ENCODE data around the gene KCTD17.

The KCTD17 gene

DNA sequence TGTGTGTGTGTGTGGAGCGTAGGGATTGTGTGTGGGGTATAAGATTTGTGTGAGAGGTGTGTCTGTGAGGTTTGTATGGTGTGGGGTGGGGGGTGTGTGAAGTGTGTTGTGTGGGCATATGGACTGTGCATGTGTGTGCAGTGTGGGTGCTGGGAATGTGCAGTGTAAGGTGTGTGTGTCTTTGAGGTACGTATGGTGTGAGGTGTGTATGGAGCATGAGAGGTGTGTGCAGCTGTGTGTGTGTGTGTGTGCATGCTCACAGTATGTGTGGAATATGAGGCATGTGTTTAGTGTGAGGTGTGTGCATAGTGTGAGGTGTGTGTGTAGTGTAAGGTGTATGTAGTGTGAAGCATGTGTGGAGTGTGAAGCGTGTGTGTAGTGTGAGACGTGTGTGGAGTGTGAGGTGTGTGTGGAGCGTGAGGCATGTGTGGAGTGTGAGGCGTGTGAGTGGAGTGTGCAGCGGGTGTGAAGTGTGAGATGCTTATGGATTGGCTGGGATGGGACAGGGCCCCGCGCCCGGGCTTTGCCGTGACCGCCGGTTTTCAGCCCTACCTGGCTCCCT, 59.7 kb downstream of the KCTD17 start:
- no peak for DNase-seq

DNA sequence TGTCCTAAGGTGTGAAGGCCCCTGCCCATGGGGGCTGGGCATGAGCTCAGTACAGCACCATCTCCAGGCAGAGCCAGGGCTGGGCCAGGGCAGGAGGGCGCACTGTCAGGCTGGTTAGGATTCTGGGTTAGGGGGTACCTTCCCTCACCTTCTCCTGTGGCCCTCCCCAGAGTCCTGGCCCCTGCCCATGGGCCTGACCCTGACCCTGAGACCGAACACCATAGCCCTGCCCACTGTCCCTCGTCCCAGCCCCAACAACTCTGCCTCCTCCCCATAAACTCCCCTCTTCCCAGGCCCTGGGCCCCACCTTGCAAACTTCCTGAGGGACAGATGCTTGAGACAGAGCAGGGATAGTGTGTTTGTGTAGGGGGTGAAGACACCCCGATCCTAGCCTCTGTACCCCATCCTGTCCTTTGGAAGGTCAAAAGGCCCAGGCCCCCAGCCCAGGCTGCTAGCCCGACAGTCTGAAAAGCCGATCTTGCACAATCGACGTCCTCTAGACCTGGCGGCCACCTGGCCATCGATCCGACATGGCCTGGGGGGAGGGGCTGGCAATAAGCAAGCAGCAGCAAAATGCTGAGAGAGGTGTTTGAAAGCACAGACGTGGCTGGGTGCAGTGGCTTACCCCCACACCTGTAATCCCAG, 60.7 kb downstream of the KCTD17 start:
- DNase-seq, result no peak
